Stimulated activated CD8-positive, alpha-beta memory T cell treated with anti-CD3 and anti-CD28 coated beads, Interleukin-7, amount 100 ng/mL, for 48 hours (primary cell): ENCODE data around the gene RPRD1A.
"Not testable (repeated sequence)": the region's sequence is repeated elsewhere in the genome, so short reads cannot be mapped to it uniquely, and the experiment has no call there.

ENCODE experiments used
- DNase-seq, 2 donors: peaks; one replicate each; pipeline ENCODE4 v3.0.0-alpha.2; 2020; ENCODE audit warnings: low read depth in 1 of 2; ENCODE audit errors: extremely low read depth in 1 of 2

The RPRD1A gene

GRCh38 chr18:36078751-36079529, 11.6 kb upstream of the RPRD1A start:
- DNase-seq, result no peak

- not testable (repeated sequence) for DNase-seq
Observed at GRCh38 chr18:36077764-36078163, 10.4 kb upstream of the RPRD1A start.

- DNase-seq, result no peak
Observed at GRCh38 chr18:36075862-36076587, 8.7 kb upstream of the RPRD1A start.

- no peak for DNase-seq
Observed at GRCh38 chr18:36074435-36074834, 7.1 kb upstream of the RPRD1A start.

- DNase-seq, result no peak
Observed at GRCh38 chr18:36073676-36074075, 6.3 kb upstream of the RPRD1A start.

GRCh38 chr18:36072406-36072805, 5.0 kb upstream of the RPRD1A start:
- DNase-seq, result not testable (repeated sequence)

- DNase-seq, result no peak
Observed at GRCh38 chr18:36066686-36067054, 689 bp downstream of the RPRD1A start.

GRCh38 chr18:36066001-36066400, 1.4 kb downstream of the RPRD1A start:
- no peak for DNase-seq

GRCh38 chr18:36064809-36065079, 2.6 kb downstream of the RPRD1A start:
- not testable (repeated sequence) for DNase-seq

GRCh38 chr18:36064027-36064808, 3.1 kb downstream of the RPRD1A start:
- no peak for DNase-seq

- no peak for DNase-seq
Observed at GRCh38 chr18:36058674-36059073, 8.7 kb downstream of the RPRD1A start.

- no peak for DNase-seq
Observed at GRCh38 chr18:36051760-36052159, 15.6 kb downstream of the RPRD1A start.

- no peak for DNase-seq
Observed at GRCh38 chr18:36050479-36050878, 16.9 kb downstream of the RPRD1A start.

GRCh38 chr18:36047521-36047920, 19.8 kb downstream of the RPRD1A start:
- no peak for DNase-seq

GRCh38 chr18:36046898-36047297, 20.5 kb downstream of the RPRD1A start:
- DNase-seq, result no peak

- no peak for DNase-seq
Observed at GRCh38 chr18:36045241-36045991, 21.9 kb downstream of the RPRD1A start.

GRCh38 chr18:36043153-36043552, 24.2 kb downstream of the RPRD1A start:
- DNase-seq, result no peak

- no peak for DNase-seq
Observed at GRCh38 chr18:36041146-36041545, 26.2 kb downstream of the RPRD1A start.

- no peak for DNase-seq
Observed at GRCh38 chr18:36038102-36038663, 29.2 kb downstream of the RPRD1A start.

- no peak for DNase-seq
Observed at GRCh38 chr18:36035253-36035652, 32.1 kb downstream of the RPRD1A start.
